GM06990 (cell line): ENCODE measurements around the gene KIF18B.
A peak's percentile ranks its signal among the peaks of the same experiment; 100 is the strongest.

Source experiments
- DNase-seq: peaks from one replicate; pipeline ENCODE4 v3.0.0-alpha.2; 2011; ENCODE audit not compliant: insufficient read length; ENCODE audit errors: extremely low read depth
- H3K27me3 ChIP-seq: replicated peaks from 2 replicates; pipeline ENCODE4 v1.6.0; 2011; ENCODE audit warnings: low read length; ENCODE audit not compliant: control insufficient read depth, insufficient read depth
- H3K36me3 ChIP-seq: 2 replicates; pipeline ENCODE4 v1.5.1; 2011; ENCODE audit warnings: low read length; ENCODE audit not compliant: control insufficient read depth, insufficient read depth
- H3K4me3 ChIP-seq: replicated peaks from 2 replicates; pipeline ENCODE4 v1.5.1; 2011; ENCODE audit warnings: low read depth, mild to moderate bottlenecking, control low read depth, low read length
- CTCF ChIP-seq: IDR thresholded peaks from 2 replicates; pipeline ENCODE4 v1.5.1; 2011; ENCODE audit warnings: low read length, control low read depth, mild to moderate bottlenecking, inconsistent platforms; ENCODE audit not compliant: insufficient read depth, poor library complexity, severe bottlenecking

KIF18B gene

GRCh38 chr17:44914698-44915271 is 32.8 kb downstream of the KIF18B start:
- H3K36me3 ChIP-seq: no peaks in the 10 kb centered on the region
- DNase-seq: no peak
- H3K4me3 ChIP-seq: no peak overlapping the region
- H3K27me3 ChIP-seq: no peaks in the 10 kb centered on the region
- no peak for TF ChIP-seq CTCF

GRCh38 chr17:44914148-44914547 is 33.4 kb downstream of the KIF18B start:
- TF ChIP-seq CTCF: no peak
- DNase-seq: no peak
- Histone ChIP-seq H3K36me3 (no peaks in the 10 kb centered on the region), H3K4me3 (no peak overlapping the region), H3K27me3 (no peaks in the 10 kb centered on the region)

- Histone ChIP-seq H3K36me3 (no peaks in the 10 kb centered on the region), H3K4me3 (no peak overlapping the region), H3K27me3 (no peaks in the 10 kb centered on the region; the same call in 1 of the 2 replicates)
- DNase-seq: no peak
- no peak for TF ChIP-seq CTCF
Observed at GRCh38 chr17:44913676-44914075, 33.9 kb downstream of the KIF18B start.

- no peak for TF ChIP-seq CTCF
- Histone ChIP-seq H3K27me3 (no peaks in the 10 kb centered on the region; the same call in 1 of the 2 replicates), H3K4me3 (no peak overlapping the region), H3K36me3 (no peaks in the 10 kb centered on the region)
- no peak for DNase-seq
Observed at GRCh38 chr17:44912763-44913544, 34.6 kb downstream of the KIF18B start.

GRCh38 chr17:44911133-44912001 is 36.2 kb downstream of the KIF18B start:
- Histone ChIP-seq H3K36me3 (no peaks in the 10 kb centered on the region), H3K27me3 (no peaks in the 10 kb centered on the region; the same call in 1 of the 2 replicates), H3K4me3 (peak overlapping the region; percentile 4; the same call in 1 of the 2 replicates)
- peak; percentile 55 for TF ChIP-seq CTCF
- DNase-seq: no peak
